GM19463 (cell line): ENCODE results near the gene PLPPR1.
"Not testable (repeated sequence)": the region's sequence is repeated elsewhere in the genome, so short reads cannot be mapped to it uniquely, and the experiment has no call there.

Experiments
- ATAC-seq: cut with Tn5 transposase; IDR thresholded peaks from one replicate; pipeline ENCODE4 v1.9.1; 2021; ENCODE audit warnings: mild to moderate bottlenecking, moderate library complexity; ENCODE audit not compliant: unreplicated experiment

Gene PLPPR1

DNA sequence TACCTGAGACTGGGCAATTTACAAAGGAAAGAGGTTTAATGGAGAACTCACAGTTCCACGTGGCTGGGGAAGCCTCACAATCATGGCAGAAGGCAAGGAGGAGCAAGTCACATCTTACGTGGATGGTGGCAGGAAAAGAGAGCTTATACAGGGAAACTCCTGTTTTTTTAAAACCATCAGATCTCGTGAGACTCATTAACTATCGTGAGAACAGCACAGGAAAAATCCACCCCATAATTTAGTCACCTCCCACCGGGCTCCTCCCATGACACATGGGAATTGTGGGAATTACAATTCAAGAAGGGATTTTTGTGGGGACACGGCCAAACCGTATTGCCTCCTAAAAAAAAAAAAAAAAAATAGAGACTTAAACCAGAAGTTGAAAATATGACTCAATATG is 11.1 kb downstream of the PLPPR1 start:
- not testable (repeated sequence) for ATAC-seq

DNA sequence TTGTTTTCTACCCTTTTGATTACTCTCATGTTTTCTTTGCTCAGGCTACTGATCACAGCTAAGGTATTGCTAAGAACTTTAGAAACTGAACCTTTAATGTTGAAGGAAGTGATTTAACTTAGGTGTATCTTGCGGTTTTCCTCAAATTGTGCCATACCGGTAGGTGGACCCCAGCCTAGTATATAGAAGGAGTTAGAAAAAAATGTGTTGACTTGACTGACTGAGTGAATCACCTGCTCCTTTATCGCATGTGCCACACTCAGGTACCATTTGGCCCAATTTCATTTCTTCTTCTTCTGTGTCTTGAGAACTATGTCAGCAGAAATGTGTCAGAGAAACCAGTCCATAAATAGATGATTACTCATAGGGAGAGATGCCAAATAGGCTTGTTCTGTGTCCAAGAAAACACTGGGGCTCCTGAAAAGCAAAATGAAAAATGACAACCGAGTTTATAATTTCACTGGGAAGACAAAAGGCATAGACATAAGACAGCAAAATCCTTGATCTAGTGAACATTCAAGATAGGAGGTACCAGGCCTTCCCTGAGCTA is 19.4 kb downstream of the PLPPR1 start:
- ATAC-seq: no peak

DNA sequence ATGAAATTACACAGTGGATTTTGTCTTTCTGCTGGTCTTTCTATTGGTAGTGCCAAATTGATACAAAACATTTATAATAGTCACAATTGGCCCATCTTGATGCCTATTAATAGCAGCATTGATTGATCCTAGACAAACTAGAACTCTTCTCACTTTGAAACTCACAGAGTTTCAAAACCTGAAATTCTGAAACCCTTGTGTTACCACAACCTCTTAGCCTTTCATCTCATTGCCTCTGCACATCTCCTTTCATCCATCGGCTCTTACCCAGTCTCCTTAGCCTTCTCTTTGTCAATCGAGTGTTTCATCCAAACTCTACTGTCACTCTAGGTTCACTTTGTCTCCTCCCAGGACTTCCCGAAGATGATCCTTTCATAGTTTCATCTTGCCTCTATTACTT is 22.1 kb downstream of the PLPPR1 start:
- ATAC-seq: no peak

DNA sequence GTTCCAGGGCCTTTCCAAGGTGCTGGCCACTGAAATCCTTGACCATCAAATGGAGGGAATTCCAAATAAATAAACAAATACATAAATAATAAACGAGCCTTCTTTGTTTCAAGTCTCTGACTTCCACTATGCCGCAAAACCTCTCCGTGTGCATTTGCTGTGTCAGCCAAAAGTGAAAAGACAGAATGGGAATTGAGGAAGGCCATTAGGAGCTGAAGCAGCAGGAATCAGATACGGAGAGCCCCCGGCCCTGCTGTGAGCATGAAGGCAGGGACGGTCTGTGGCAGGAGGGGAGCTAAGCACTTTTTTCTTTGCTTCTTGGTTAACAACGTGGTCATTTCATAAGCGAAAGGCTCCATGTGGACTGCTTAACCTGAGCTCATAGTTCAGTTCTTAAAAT is 26.1 kb downstream of the PLPPR1 start:
- ATAC-seq: no peak

DNA sequence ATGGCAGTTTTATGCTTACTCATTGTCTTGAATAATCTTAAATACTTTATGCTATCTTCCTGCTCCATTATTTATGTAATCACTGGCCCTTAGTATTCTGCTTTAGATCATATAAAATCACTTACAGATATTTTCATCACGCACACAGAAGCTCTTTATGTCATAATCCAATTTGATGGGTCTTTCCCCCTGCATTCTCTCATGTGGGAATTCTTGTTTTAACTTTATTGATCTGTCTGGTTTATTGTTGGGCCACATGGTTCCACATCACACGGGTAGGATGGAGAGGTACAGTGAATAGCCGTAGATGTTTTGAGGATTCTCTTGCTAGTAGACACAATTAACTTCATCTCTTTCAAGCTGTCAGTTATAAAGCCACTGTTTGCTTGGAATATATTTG is 27.0 kb downstream of the PLPPR1 start:
- ATAC-seq: no peak

DNA sequence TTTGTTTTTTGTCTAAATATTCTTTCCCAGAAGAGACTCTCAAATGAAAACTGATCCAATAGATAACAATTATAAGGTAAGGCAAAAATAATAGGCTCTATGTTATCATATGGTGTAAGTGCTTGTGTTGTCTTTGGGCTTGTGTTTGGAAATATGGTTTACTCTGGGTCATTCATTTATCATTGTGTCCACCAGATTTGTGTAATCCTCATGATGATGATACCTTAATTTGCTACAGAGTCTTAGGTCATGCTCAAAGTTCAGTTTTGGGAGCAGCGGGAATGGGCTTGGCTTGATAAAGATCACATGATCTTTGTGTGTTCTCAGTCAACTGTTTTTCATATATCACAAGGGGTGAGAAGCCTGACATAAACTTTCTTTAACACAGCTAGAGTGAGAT is 34.2 kb downstream of the PLPPR1 start:
- ATAC-seq: no peak

DNA sequence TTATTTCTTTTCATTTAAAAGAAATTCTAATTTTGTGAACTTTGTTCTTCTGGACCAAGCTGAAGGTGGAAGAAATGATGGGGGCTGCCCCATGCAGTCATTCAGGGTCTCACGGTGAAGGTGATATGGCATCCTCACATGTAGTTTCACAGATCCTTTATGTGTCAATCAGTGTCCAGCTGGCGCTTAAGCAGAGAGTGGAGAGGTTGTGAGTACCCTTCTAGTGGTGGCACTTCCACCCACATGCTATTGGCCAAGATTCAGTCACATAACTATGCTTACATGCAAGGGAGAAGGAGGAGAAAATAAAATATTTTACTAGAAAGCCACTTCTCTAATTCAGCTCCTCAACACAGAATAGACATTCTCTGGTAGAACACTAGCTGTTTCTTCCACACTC is 34.7 kb downstream of the PLPPR1 start:
- no peak for ATAC-seq

DNA sequence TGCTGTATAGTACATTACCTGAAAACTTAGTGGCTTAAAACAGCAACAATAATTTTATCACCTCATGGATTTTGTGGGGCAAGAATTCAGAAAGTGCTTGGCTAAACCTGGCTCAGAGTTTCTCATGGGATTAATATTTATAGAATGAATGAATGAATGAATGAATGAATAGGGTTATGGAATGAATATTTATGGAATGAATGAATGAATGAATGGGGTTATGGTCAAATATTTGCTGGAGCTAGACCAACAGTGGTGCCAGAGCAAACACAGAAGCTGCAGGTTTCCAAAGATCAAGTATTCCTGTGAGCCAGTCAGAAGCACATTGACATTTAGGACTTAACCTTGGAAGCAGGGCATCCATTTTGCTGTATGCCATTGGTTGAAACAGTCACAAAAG is 35.7 kb downstream of the PLPPR1 start:
- no peak for ATAC-seq

DNA sequence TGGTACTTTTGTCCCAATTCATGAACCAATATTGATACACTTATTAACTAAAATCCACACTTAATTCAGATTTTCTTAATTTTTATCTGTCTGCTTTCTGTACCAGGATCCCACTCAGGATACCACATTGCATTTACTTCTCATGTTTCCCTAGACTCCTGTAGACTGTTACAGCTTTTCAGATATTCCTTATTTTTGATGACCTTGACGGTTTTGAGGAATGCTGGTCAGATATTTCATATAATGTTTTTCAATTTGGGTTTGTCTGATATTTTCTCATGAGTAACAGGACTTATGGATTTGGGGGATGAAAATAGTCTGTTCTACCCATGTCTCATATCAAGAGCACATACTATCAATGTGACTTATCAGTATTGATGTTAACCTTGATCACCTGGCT is 37.4 kb downstream of the PLPPR1 start:
- ATAC-seq: no peak

DNA sequence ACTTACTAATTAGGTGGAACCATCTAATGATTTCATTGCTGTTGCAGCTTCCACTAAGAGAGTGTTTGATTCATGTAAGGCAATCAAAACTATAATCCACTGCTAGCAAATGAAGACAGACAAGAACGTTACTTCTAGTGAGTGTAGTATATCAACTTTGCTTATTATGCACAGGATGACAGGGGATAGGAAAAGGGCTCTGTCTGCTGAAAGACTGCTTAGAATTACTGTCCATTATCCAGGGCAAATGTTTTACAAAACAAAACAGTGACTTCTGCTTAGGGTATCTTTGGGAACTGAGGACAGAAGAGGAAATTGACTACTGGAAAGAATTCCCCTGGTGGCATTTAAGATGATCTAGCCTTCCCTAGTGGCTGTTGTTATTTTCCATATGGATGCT is 40.2 kb downstream of the PLPPR1 start:
- ATAC-seq: no peak

DNA sequence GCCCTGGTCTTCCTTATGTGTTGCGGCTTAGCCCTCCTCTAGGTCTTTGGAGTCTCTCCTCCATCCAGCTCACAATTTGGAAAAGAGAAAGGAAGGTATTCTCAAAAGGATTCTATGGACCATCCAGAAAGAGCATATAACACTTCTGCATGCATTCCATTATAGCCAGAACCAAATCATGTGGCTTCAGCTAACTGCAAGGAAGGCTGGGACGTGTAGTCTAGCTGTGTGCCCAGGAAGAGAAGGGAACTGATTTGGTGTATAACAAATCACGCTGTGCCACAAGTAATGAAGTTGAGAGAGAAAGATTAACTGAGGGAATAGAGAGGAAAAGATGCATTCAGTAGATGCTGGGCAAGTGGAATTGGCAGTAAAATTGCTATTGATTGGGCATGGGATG is 43.7 kb downstream of the PLPPR1 start:
- no peak for ATAC-seq

DNA sequence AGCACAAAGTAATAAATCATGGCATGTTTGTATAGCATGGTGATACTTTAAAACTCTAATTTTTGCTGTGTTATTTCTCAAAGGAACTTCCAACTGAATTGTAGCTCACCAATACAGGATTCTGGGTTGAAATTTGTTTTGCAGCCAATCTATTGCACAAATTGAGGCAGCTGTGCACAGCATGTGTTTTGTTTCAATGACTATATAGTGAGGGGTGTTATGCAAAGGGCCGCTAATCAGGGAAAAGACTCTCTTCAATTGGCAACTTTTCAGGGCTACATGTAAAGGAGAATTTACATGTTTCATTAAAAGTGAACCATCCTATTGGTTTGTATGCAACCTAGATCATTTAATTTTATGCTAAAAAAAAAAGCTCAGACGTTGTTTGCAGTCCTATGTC is 44.6 kb downstream of the PLPPR1 start:
- no peak for ATAC-seq

DNA sequence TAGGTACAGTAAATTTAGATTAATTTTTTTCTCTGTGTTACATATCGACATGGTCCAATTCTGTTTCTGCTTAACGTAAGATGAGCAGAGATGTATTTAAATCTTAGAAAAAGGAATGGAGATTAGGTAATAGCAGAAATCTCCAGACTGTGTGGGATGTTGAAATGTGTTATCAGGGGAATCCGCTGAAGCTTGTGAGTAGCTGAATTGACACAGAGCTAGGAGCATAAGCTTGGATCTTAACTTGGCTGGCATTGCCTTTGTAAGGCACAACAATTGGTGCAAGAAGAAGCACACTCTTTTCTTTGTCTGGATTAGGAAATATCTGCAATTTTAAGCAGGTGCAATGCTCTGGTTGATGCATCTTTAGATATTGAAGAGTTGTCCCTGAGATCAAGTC is 53.1 kb downstream of the PLPPR1 start:
- no peak for ATAC-seq

DNA sequence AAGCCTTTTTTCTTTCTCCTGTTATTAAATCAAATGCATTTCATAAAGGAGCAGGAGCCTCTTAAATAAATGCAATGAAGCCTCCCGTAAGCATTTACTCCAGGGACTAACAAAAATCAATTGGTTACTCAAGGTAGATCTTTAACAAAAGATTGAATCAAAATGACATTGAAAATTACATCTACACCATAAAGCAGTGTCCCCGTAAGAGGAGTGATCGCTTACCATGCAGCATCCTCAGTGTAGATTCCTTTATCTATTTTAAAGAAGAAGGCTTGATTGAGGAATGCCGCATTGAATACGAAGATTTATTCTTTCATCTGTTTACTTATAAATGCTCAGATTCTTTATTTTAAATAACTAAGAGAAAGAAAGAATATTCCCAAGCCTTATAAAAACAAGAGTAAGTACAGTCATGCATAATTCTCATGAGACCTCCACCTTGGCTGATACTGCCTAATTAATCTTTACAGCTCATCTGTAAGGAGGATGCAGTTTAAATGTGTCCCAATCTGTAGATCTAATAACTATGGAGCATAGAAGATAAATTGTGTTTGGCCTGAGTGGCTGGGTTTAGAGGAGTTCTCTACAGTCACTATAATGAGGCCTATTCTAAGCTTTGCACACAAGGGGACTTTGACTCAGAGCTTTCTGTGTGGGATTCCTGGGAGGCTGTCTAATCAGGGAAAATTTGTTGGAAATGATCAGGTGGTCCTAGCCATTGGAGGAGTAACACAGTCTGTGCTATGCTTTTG is 55.1 kb downstream of the PLPPR1 start:
- ATAC-seq: no peak

DNA sequence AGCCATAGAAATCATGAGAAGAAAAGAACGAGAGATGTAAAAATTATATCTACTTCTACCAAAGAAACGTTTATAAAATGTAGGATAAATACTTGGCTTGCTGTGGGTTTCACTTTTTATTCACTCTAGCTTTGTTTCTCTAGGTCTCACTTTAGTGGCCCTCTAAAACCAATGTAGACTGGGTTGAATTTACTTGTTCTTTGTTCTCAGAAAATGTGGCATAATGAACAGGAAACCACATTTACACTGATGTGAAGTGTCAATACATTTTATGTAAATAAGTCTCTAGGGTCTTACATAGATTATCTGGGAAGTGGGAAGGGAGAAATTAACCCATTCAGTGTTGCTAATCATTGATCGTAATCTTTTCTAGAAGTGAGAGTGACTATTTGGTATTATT is 58.9 kb downstream of the PLPPR1 start:
- ATAC-seq: no peak

DNA sequence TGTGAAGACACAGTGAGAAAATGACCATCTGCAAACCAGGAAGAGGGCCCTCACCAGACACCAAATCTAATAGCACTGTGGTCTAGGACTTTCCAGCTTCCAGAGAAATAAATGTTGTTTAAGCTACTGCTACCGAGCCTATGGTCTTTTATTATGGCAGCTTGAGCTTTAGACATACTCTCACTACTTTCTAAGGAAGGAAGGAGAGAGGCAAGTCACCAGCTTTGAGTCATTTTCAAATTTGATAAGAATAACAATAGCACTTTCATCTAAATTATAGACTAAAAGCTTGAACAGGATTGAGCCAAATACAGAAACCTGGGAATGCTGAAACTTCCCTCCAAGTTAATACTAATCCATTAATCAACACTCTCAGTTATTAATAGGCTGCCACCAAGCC is 64.4 kb downstream of the PLPPR1 start:
- ATAC-seq: no peak

DNA sequence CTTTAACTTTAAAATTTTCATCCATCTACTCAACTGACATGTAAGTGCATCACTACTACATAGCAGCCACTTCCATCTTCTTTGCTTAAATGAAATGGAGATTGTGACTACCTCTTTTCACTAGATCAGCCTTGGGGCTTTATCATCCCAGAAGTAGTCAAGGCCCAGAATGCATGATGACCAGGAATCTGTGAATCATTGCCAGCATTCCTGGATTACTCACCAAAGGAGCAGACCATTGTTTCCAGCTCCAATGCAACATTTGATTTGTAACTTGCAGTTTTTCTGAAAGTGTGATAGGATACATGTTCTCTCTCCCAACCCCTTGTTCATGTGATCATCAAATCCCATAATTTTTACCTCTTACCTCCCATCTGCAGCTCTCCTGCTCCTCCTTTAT is 65.1 kb downstream of the PLPPR1 start:
- ATAC-seq: no peak

DNA sequence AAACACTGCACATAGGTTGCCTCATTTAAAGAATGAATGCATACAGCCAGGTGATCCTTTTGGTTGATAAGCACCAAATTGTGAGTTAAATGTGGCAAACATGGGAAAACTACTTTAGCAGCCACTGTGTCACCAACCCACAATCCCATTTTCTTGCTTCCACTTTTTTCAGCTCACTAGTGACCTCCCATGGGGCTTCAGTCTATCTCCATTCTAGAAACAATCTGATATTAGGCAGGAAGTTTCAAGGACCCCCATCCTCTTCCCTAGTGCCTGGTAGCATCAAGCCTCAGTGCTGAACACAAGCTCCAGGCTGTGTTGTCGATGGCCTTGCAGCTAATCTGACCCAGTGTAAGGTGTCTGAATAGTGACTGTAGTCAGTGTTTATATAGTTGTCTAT is 66.2 kb downstream of the PLPPR1 start:
- no peak for ATAC-seq

DNA sequence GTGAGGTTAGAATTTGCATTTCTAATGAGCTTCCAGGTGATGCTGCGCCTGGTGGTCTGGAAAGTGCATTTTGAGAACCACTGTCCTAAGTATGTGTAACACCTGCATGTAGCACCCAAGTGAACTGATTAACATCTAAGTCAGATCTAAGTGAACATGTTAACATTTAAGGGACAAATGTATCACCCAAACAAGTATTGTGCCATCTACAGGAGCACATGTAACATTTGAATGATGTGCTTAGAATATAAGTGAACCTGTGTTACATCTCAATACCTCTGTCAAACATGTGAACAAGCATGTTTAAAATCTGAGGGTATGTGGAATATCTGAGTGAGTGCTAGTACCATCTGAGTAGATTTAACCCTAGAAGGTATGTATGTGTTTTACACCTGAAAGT is 68.7 kb downstream of the PLPPR1 start:
- ATAC-seq: no peak

DNA sequence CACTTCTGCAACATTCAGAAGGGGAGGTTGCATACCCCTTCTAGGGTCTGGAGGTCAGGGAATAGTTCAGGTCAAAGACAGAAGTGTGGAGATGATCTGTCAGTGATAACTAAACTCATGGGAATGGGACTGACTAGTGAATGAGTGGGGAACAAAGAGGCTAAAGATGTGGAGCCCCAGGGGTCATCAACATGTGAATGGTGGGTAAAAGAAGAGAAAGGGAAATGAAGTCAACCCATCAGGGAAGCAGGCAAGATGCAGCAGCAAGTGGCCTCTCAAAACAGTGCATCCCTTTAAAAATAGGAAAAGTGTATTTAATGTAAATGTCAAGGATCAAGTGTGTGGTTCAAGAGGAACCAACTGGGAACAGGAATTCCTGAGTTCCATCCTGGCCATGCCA is 69.9 kb downstream of the PLPPR1 start:
- ATAC-seq: no peak

DNA sequence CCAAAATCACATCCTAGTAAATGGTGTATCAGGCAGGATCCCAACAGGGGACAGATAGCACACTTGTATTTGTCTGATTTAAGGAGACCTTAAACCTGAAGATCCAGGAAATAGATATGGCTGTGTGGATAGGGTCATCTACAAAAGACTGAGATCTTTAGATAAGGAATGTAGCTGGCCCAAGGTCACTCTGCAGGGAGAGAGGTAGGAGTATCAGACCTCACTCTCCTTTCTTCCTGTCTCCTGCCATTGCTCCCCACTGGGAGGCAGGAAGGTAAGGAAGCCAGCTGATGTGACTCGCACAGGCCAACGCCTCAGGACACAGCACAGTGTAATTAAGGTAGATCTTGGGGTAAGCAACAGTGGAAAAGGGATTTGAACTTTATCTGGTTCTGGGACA is 85.8 kb downstream of the PLPPR1 start:
- no peak for ATAC-seq

DNA sequence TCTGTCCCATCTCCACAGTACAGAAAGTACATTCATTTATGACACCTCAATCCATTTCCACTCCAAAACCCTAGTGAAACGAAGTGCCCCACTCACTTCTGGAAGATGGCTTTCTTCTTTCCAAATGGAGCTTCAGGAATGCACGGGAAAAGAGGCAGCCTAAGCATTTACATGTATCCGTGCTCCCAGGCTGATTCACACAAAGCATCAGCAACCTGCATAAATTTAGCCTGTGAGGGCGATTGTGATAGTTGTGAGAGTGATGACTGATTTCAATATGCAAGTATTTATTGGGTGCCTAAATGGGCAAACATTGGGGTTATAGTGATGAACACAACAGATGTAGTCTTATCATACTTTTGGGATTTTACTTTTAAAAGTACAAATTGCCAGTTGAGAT is 86.6 kb downstream of the PLPPR1 start:
- ATAC-seq: no peak

DNA sequence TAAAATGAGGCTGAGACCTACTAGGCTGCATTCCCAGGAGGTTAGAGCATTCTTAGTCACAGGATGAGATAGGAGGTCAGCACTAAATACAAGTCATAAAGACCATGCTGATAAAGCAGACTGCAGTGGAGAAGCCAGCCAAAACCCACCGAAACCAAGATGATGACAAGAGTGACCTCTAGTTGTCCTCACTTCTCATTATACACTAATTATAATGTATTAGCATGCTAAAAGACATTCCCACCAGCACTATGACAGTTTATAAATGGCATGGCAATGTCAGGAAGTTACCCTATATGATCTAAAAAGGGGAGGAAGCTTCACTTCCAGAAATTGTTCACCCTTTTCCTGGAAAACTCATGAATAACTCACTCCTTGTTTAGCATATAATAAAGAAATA is 88.6 kb downstream of the PLPPR1 start:
- ATAC-seq: no peak
